ENCODE data around the gene TLL2. TPM values are rescaled to one million over a fixed set of nuclear protein-coding genes. Genes with fewer than 3 reads are reported as not detected.

Gene TLL2
- total and polyA plus RNA-seq, 3 donors from 2014 or later, result 0.39 to 0.68 (median 0.67) TPM

- intact Hi-C loops (cut with DNase I; ENCODE audit: low total_unique reads), result no loop called here
- no peaks in the 10 kb centered on the region for H3K27me3 ChIP-seq
- no peak for DNase-seq
- H3K4me1 ChIP-seq, result no peaks in the 10 kb centered on the region
- no peak overlapping the region for H3K4me3 ChIP-seq
- no peak overlapping the region for H3K27ac ChIP-seq
- TF ChIP-seq, protein P1, sequence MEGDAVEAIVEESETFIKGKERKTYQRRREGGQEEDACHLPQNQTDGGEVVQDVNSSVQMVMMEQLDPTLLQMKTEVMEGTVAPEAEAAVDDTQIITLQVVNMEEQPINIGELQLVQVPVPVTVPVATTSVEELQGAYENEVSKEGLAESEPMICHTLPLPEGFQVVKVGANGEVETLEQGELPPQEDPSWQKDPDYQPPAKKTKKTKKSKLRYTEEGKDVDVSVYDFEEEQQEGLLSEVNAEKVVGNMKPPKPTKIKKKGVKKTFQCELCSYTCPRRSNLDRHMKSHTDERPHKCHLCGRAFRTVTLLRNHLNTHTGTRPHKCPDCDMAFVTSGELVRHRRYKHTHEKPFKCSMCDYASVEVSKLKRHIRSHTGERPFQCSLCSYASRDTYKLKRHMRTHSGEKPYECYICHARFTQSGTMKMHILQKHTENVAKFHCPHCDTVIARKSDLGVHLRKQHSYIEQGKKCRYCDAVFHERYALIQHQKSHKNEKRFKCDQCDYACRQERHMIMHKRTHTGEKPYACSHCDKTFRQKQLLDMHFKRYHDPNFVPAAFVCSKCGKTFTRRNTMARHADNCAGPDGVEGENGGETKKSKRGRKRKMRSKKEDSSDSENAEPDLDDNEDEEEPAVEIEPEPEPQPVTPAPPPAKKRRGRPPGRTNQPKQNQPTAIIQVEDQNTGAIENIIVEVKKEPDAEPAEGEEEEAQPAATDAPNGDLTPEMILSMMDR (IDR thresholded peaks at IDR 0.05), result no peak
- no peak for TF ChIP-seq POLR2A (IDR thresholded peaks at IDR 0.05)
- H3K36me3 ChIP-seq (ENCODE audit: low read depth, missing control alignments), result no peaks in the 10 kb centered on the region
- no peaks in the 10 kb centered on the region for H3K9me3 ChIP-seq
- WGBS, 2 donors, result 79 to 87% methylated on average over 6 of the region's 6 CpGs
These were observed 51.0 kb downstream of the TLL2 start for GRCh38 chr10:96462606-96463151.

DNA sequence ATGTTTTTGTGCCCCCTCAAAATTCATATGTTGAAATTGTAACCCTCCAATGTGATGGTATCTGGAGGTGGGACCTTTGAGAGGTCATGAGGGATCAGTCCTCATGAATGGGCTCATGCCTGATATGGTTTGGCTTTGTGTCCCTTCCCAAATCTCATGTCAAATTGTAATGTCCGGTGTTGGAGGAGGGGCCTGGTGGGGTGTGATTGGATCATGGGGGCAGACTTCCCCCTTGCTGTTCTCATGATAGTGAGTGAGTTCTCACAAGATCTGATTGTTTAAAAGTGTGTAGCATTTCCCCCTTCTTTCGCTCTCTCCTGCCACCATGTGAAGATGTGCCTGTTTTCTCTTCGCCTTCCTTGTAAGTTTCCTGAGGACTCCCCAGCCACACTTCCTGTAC, 53.4 kb downstream of the TLL2 start:
- 89 to 98% methylated on average over 3 of the region's 3 CpGs for WGBS, 2 donors
- DNase-seq, result no peak
- no peaks in the 10 kb centered on the region for H3K9me3 ChIP-seq
- H3K27me3 ChIP-seq, result no peaks in the 10 kb centered on the region
- no peak overlapping the region for H3K4me3 ChIP-seq
- H3K4me1 ChIP-seq, result no peaks in the 10 kb centered on the region
- TF ChIP-seq, protein P1 (IDR thresholded peaks at IDR 0.05), result no peak
- TF ChIP-seq POLR2A (IDR thresholded peaks at IDR 0.05), result no peak
- no peaks in the 10 kb centered on the region for H3K36me3 ChIP-seq (ENCODE audit: low read depth, missing control alignments)
- no peak overlapping the region for H3K27ac ChIP-seq
- intact Hi-C loops (cut with DNase I; ENCODE audit: low total_unique reads), result no loop called here

- no peak for DNase-seq
- H3K36me3 ChIP-seq (ENCODE audit: low read depth, missing control alignments), result no peaks in the 10 kb centered on the region
- no peak overlapping the region for H3K27ac ChIP-seq
- H3K4me3 ChIP-seq, result no peak overlapping the region
- H3K9me3 ChIP-seq, result no peaks in the 10 kb centered on the region
- H3K27me3 ChIP-seq, result no peaks in the 10 kb centered on the region
- H3K4me1 ChIP-seq, result no peaks in the 10 kb centered on the region
- TF ChIP-seq, protein P1 (IDR thresholded peaks at IDR 0.05), result no peak
- no peak for TF ChIP-seq POLR2A (IDR thresholded peaks at IDR 0.05)
- intact Hi-C loops (cut with DNase I; ENCODE audit: low total_unique reads), result no loop called here
- WGBS, 2 donors, result 84 to 85% methylated on average over 5 of the region's 5 CpGs
These were observed 56.4 kb downstream of the TLL2 start for GRCh38 chr10:96457341-96457740.

DNA sequence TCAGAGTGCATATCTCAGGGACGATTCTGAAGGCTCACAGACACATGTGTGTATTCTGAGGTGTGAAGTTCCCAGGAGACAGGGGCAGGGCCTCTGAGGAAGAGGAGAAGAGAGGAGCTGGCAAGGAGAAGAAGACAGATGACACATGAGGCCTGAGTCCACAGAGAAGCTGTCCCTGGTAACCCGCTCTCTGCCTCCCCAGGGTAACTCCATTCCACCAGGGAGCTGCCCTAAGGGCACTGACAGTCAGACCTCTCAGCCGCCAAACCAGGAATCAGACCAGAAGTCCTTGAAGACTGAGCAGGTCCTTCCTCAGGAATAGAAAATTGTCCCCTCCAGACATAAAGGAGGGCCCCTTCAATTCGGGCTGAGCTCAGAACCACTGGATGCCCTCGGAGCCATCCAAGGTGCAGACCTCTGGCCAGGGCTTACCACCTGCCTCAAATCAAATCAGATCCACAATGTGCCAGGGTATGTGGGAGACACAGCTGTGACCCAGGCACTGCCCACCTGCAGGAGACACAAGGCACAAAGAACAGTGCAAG, 57.4 kb downstream of the TLL2 start:
- intact Hi-C loops (cut with DNase I; ENCODE audit: low total_unique reads), result no loop called here
- TF ChIP-seq POLR2A (IDR thresholded peaks at IDR 0.05), result no peak
- TF ChIP-seq, protein P1 (IDR thresholded peaks at IDR 0.05), result no peak
- H3K4me3 ChIP-seq, result no peak overlapping the region
- no peaks in the 10 kb centered on the region for H3K4me1 ChIP-seq
- 67 to 80% methylated on average over 5 of the region's 5 CpGs for WGBS, 2 donors
- no peak overlapping the region for H3K27ac ChIP-seq
- no peaks in the 10 kb centered on the region for H3K36me3 ChIP-seq (ENCODE audit: low read depth, missing control alignments)
- DNase-seq, result no peak
- no peaks in the 10 kb centered on the region for H3K9me3 ChIP-seq
- no peaks in the 10 kb centered on the region for H3K27me3 ChIP-seq
